Measurements from ENCODE around the gene CACNA1S. TPM values are rescaled to one million over a fixed set of nuclear protein-coding genes. Genes with fewer than 3 reads are reported as not detected.

CACNA1S gene
- total RNA-seq, 1 experiment from 2014 or later = not detected

DNA sequence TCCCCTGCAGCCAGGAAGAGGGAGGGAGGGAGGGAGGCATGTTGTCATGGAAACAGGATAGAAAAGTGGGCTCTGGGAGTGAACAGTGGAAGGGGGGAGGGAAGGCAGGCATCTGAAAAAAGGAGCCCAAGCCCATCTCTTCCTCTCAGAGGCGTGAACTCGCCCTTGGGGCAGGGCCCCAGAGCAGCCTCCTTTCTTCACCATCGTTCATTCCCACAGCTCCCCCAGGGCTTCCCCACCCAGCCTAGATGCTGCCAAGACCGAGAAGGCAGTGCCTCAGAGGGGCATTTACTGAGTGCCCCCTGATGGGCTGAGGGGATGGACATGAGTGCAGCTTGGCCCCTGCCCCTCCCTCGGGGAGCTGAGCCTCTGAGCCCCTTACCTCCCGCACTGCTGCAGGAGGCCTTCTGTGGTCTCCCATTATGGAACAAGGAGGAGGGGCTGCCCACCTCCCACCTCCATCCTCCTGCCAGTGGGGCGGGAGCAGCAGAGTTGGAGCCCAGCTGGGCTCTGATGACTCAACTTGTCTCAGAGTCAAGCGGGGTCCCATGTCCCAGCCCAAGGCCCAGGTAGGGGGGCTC is 49.6 kb downstream of the CACNA1S start:
- no peak overlapping the region for H3K18ac ChIP-seq (ENCODE audit: insufficient read length, low read depth, low read length)
- no peak overlapping the region for H3K14ac ChIP-seq (ENCODE audit: insufficient read depth, low read length)
- no peak overlapping the region for H2BK12ac ChIP-seq (ENCODE audit: insufficient read length, low read depth, low read length)
- H4K5ac ChIP-seq (ENCODE audit: insufficient read length, low read depth, low read length) = no peak overlapping the region
- no peak overlapping the region for H3K9ac ChIP-seq (ENCODE audit: extremely low read depth, insufficient read length, low read length)
- H3K27ac ChIP-seq (ENCODE audit: insufficient read length, low read depth, low read length) = no peak overlapping the region
- H3K9me3 ChIP-seq (ENCODE audit: control insufficient read depth, low read depth, low read length) = no peaks in the 10 kb centered on the region
- no peak overlapping the region for H2AK5ac ChIP-seq (ENCODE audit: insufficient read length, low read length)
- no peak overlapping the region for H3K4me2 ChIP-seq (ENCODE audit: insufficient read depth, insufficient read length, low read length)
- H3K36me3 Mint-ChIP-seq (ENCODE audit: insufficient read depth in 1 of 3, low read depth in 3 of 3) = no peaks in the 10 kb centered on the region
- no peaks in the 10 kb centered on the region for H3K23me2 ChIP-seq (ENCODE audit: insufficient read length, low read depth, low read length, poor library complexity, severe bottlenecking)
- no peak overlapping the region for H4K8ac ChIP-seq (replicated peaks; ENCODE audit: insufficient read length, low read depth, low read length)
- no peak overlapping the region for H2BK15ac ChIP-seq (ENCODE audit: low read depth, low read length)
- peaks cover 5% of the 10 kb centered on the region; the same call in 1 of the 2 replicates for H3K4me1 ChIP-seq (ENCODE audit: insufficient read depth, low read length)
- H4K91ac ChIP-seq (ENCODE audit: insufficient read length, low read depth, low read length) = no peak overlapping the region
- H2BK120ac ChIP-seq (ENCODE audit: low read depth, low read length, poor library complexity, severe bottlenecking) = no peak overlapping the region
- no peaks in the 10 kb centered on the region for H3K27me3 ChIP-seq (ENCODE audit: insufficient read depth, low read length)
- no peak overlapping the region for H2BK20ac ChIP-seq (ENCODE audit: low read depth, low read length, poor library complexity, severe bottlenecking)
- no peak overlapping the region for H3K4me3 Mint-ChIP-seq
- WGBS (ENCODE audit: extremely low coverage, insufficient read length, low lambda C conversion rate) = no CpG with 5 or more reads among the region's 8 CpGs
- no peak overlapping the region for H3K23ac ChIP-seq (ENCODE audit: insufficient read length, low read depth, low read length)
- H3K79me1 ChIP-seq (ENCODE audit: insufficient read depth, low read depth, low read length, poor library complexity, severe bottlenecking) = no peaks in the 10 kb centered on the region
- peaks cover under 1% of the 10 kb centered on the region; the same call in 1 of the 2 replicates for H3K27me3 Mint-ChIP-seq (ENCODE audit: low read depth)
- no peaks in the 10 kb centered on the region for H4K20me1 ChIP-seq (ENCODE audit: control insufficient read depth, insufficient read depth, insufficient read length)
- peak; percentile 46 for DNase-seq
- no peaks in the 10 kb centered on the region for H3K79me2 ChIP-seq (ENCODE audit: insufficient read depth, low read length)
- no peak overlapping the region for H2BK5ac ChIP-seq (ENCODE audit: insufficient read length, low read length)
- TF ChIP-seq, protein P1, sequence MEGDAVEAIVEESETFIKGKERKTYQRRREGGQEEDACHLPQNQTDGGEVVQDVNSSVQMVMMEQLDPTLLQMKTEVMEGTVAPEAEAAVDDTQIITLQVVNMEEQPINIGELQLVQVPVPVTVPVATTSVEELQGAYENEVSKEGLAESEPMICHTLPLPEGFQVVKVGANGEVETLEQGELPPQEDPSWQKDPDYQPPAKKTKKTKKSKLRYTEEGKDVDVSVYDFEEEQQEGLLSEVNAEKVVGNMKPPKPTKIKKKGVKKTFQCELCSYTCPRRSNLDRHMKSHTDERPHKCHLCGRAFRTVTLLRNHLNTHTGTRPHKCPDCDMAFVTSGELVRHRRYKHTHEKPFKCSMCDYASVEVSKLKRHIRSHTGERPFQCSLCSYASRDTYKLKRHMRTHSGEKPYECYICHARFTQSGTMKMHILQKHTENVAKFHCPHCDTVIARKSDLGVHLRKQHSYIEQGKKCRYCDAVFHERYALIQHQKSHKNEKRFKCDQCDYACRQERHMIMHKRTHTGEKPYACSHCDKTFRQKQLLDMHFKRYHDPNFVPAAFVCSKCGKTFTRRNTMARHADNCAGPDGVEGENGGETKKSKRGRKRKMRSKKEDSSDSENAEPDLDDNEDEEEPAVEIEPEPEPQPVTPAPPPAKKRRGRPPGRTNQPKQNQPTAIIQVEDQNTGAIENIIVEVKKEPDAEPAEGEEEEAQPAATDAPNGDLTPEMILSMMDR (conservative IDR thresholded peaks at IDR 0.05) = no peak
- no peak overlapping the region for H3K27ac Mint-ChIP-seq
- no peak overlapping the region for H2AFZ ChIP-seq (ENCODE audit: low read length)
- peaks cover 21 to 36% of the 10 kb centered on the region in 2 experiments for H3K4me1 Mint-ChIP-seq
- H3K4ac ChIP-seq (ENCODE audit: low read depth, low read length) = no peak overlapping the region
- H3T11ph ChIP-seq (ENCODE audit: low read length) = no peak overlapping the region
- H3K56ac ChIP-seq (ENCODE audit: insufficient read length, low read depth, low read length) = no peak overlapping the region
- H3K9me3 Mint-ChIP-seq = no peaks in the 10 kb centered on the region

All from H9 (cell line).